PC-9 (cell line): ENCODE measurements around the gene PARN. TPM values are rescaled to one million over a fixed set of nuclear protein-coding genes. Genes with fewer than 3 reads are reported as not detected.

Source experiments
- BruUV-seq: library from RNA; stranded (reverse); fragments of 400-500 nt; replicated peaks from 2 replicates; lab custom pipeline; 2021; lab: Mats Ljungman, UMichigan
- CTCF ChIA-PET: fragments of 300-600 bp; sonication (Branson Sonifier 250); formaldehyde crosslinking; loops from one replicate; lab custom pipeline; 2022; ENCODE audit warnings: antibody characterized with exemption; lab: Charles Lee
- POLR2A ChIA-PET: fragments of 300-600 bp; sonication (Branson Sonifier 250); formaldehyde crosslinking; loops from one replicate; lab custom pipeline; 2022; ENCODE audit warnings: antibody characterized with exemption; ENCODE audit not compliant: unreplicated experiment; lab: Charles Lee
- DNase-seq, 2 experiments: peaks; one replicate each; pipeline versions ENCODE4 v3.0.0 to v3.0.0-alpha.2; 2015 to 2022; ENCODE audit warnings: mixed read lengths in 1 of 2
- H2AFZ ChIP-seq: fragments of 200-600 bp; sonication (generic); 2 replicates; pipeline ENCODE4 v1.8.1; 2017; ENCODE audit warnings: antibody characterized with exemption
- H3F3A ChIP-seq: fragments of 200-600 bp; sonication (generic); 2 replicates; pipeline ENCODE4 v1.8.1; 2017; ENCODE audit warnings: antibody characterized with exemption, mild to moderate bottlenecking, low read depth; ENCODE audit not compliant: insufficient read depth
- H3K27ac ChIP-seq: fragments of 200-600 bp; sonication (generic); 2 replicates; pipeline ENCODE4 v1.6.1; 2016; ENCODE audit warnings: mixed run types
- H3K27me3 ChIP-seq: fragments of 200-600 bp; sonication (generic); 2 replicates; pipeline ENCODE4 v1.6.1; 2016; ENCODE audit warnings: low read depth, mixed run types; ENCODE audit not compliant: insufficient read depth
- H3K36me3 ChIP-seq: fragments of 200-600 bp; sonication (generic); 2 replicates; pipeline ENCODE4 v1.6.1; 2016; ENCODE audit warnings: low read depth, mixed run types
- H3K4me1 ChIP-seq: fragments of 200-600 bp; sonication (generic); replicated peaks from 2 replicates; pipeline ENCODE4 v1.6.1; 2016; ENCODE audit warnings: mixed run types; ENCODE audit not compliant: insufficient read depth
- H3K4me2 ChIP-seq: fragments of 200-600 bp; sonication (generic); 2 replicates; pipeline ENCODE4 v1.6.1; 2017; ENCODE audit warnings: mixed run types
- H3K4me3 ChIP-seq: fragments of 200-600 bp; sonication (generic); 2 replicates; pipeline ENCODE4 v1.6.1; 2016; ENCODE audit warnings: mixed run types
- H3K79me2 ChIP-seq: fragments of 200-600 bp; sonication (generic); 2 replicates; pipeline ENCODE4 v1.6.1; 2017; ENCODE audit warnings: low read depth, mixed run types
- H3K9me2 ChIP-seq: fragments of 200-600 bp; sonication (generic); 2 replicates; pipeline ENCODE4 v1.8.1; 2017; ENCODE audit warnings: mild to moderate bottlenecking; ENCODE audit not compliant: insufficient read depth
- H3K9me3 ChIP-seq: fragments of 200-600 bp; sonication (generic); 2 replicates; pipeline ENCODE4 v1.8.1; 2016; ENCODE audit warnings: low read depth; ENCODE audit not compliant: insufficient read depth
- H4K20me1 ChIP-seq: fragments of 200-600 bp; sonication (generic); 2 replicates; pipeline ENCODE4 v1.8.1; 2017; ENCODE audit not compliant: insufficient read depth
- EZH2 ChIP-seq: fragments of 200-600 bp; sonication (generic); IDR thresholded peaks from 2 replicates; pipeline ENCODE4 v1.8.0; 2017; ENCODE audit warnings: antibody characterized with exemption, low read depth
- intact Hi-C: fragments of 100-400 bp; cut with micrococcal nuclease; formaldehyde crosslinking; loops from one replicate; pipeline ENCODE4 v1.10.0; 2022; ENCODE audit not compliant: unreplicated experiment
- total RNA-seq: library from RNA; stranded (reverse); gene quantifications from 2 replicates; pipeline ENCODE4 v1.2.3, GENCODE V29; 2021
- TF ChIP-seq, protein P1 (sequence below): fragments of 200-600 bp; sonication (generic); conservative IDR thresholded peaks from 2 replicates; pipeline ENCODE4 v1.6.1; 2017; ENCODE audit warnings: mixed run types, antibody characterized with exemption, mild to moderate bottlenecking, moderate library complexity

The PARN gene
- total RNA-seq, 1 experiment from 2014 or later = 53.0 TPM

DNA sequence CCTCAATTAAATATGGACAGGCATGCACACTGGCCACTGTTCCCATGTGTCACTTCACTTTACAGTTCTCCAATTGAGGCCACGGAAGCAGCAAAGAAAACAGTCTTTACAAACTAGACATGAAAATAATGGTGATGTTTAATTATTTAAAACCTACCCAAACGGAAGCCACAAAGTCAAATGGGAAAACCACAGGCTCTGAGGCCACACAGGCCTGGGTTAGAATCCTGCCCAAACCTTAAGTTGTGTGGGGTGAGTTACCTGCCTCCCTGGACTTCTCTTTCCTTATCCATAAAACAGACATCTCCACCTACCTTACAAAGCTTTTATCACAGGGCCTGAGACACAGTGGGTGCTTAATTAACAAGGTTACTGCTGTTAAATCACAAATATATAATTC lies 137.4 kb downstream of the PARN start:
- POLR2A ChIA-PET = no interaction called here
- no peaks in the 10 kb centered on the region for H3K9me3 ChIP-seq
- H2AFZ ChIP-seq = no peak overlapping the region
- no peak overlapping the region for H3K27ac ChIP-seq
- H3K27me3 ChIP-seq = no peaks in the 10 kb centered on the region
- H4K20me1 ChIP-seq = no peaks in the 10 kb centered on the region
- CTCF ChIA-PET = no interaction called here
- H3K9me2 ChIP-seq = no peaks in the 10 kb centered on the region
- TF ChIP-seq, protein P1, sequence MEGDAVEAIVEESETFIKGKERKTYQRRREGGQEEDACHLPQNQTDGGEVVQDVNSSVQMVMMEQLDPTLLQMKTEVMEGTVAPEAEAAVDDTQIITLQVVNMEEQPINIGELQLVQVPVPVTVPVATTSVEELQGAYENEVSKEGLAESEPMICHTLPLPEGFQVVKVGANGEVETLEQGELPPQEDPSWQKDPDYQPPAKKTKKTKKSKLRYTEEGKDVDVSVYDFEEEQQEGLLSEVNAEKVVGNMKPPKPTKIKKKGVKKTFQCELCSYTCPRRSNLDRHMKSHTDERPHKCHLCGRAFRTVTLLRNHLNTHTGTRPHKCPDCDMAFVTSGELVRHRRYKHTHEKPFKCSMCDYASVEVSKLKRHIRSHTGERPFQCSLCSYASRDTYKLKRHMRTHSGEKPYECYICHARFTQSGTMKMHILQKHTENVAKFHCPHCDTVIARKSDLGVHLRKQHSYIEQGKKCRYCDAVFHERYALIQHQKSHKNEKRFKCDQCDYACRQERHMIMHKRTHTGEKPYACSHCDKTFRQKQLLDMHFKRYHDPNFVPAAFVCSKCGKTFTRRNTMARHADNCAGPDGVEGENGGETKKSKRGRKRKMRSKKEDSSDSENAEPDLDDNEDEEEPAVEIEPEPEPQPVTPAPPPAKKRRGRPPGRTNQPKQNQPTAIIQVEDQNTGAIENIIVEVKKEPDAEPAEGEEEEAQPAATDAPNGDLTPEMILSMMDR = no peak
- no peak for TF ChIP-seq EZH2
- H3K4me2 ChIP-seq = no peak overlapping the region
- no peak overlapping the region for H3K4me3 ChIP-seq
- peaks cover 9% of the 10 kb centered on the region for H3F3A ChIP-seq
- BruUV-seq = no TSS peak
- intact Hi-C loops = no loop called here
- no peak for DNase-seq
- no peaks in the 10 kb centered on the region for H3K36me3 ChIP-seq
- H3K79me2 ChIP-seq = peaks cover 19% of the 10 kb centered on the region
- H3K4me1 ChIP-seq = peaks cover 22% of the 10 kb centered on the region

DNA sequence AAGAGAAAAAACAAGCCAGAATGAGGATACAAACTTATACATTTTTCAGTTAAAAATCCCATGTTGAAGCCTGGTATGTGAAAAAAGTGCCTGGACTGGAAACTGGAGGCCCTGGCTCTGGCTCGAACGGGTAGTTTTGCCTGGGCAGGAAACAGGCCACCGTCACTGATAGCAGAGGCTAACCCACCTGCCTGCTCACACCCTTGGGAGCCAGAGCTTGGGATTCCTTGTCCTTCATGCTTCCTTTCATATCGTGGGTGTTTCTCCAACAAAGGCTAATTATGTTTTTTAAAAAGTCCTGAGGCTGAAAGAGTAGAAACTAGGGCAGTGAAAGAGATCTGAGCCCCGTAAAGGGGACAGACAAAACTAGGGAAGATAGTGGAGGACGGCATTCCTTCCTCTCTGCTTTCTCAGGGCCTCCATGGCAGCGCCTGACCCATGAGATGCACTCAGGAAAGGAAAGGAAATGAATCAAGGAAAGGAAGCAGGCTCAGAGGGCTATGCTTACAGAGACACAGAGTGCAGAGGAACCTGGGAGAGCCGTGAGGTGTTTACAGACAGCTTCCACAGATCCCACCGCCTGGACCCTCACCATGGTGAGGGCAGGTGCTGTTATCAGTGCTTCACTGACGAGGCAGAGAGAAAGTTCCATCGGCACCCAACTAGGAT lies 138.1 kb downstream of the PARN start:
- Histone ChIP-seq H3K79me2 (peaks cover 14% of the 10 kb centered on the region), H3K27ac (no peak overlapping the region), H3K9me2 (no peaks in the 10 kb centered on the region), H3F3A (peaks cover 16% of the 10 kb centered on the region), H3K36me3 (no peaks in the 10 kb centered on the region), H3K9me3 (no peaks in the 10 kb centered on the region), H3K27me3 (no peaks in the 10 kb centered on the region), H4K20me1 (no peaks in the 10 kb centered on the region), H3K4me3 (no peak overlapping the region), H2AFZ (no peak overlapping the region), H3K4me1 (peaks cover 22% of the 10 kb centered on the region), H3K4me2 (no peak overlapping the region)
- TF ChIP-seq EZH2 = no peak
- TF ChIP-seq, protein P1 = no peak
- BruUV-seq = no TSS peak
- ChIA-PET CTCF (no interaction called here), POLR2A (interaction anchor here (0.6 to 0.7 kb wide), 2 partner anchors 10 to 11 kb away, joined by 3 to 4 read pairs; no protein-coding TSS in a partner anchor)
- intact Hi-C loops = no loop called here
- DNase-seq = no peak

DNA sequence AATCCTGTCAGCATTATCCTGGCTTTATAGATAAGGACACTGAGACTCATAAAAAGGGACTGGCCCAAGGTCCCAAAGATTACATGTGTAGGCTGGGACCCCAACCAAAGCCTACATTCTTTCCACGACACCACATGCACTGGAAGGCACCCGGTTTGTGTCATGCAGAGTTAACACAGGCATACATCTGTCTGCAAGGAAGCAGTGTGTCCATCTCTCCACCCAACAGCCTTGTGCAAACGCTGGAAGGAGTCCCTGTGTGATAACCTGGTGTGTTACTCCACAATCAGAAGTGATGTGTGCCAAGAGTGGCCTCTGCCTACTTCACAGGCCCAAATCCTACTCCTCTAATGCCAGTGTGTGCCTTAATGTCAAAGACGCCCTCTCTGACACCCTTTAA lies 139.8 kb downstream of the PARN start:
- TF ChIP-seq EZH2 = no peak
- TF ChIP-seq, protein P1 = no peak

More for the DNA sequence above, 139.8 kb downstream of the PARN start:
- Histone ChIP-seq H4K20me1 (no peaks in the 10 kb centered on the region), H3K9me3 (no peaks in the 10 kb centered on the region), H3F3A (peaks cover 26% of the 10 kb centered on the region), H2AFZ (no peak overlapping the region), H3K4me3 (no peak overlapping the region), H3K27me3 (no peaks in the 10 kb centered on the region), H3K27ac (no peak overlapping the region), H3K79me2 (peaks cover 17% of the 10 kb centered on the region), H3K4me2 (no peak overlapping the region), H3K36me3 (no peaks in the 10 kb centered on the region), H3K4me1 (peaks cover 36% of the 10 kb centered on the region), H3K9me2 (no peaks in the 10 kb centered on the region)
- no peak for DNase-seq
- intact Hi-C loops = no loop called here
- ChIA-PET POLR2A (no interaction called here), CTCF (no interaction called here)
- BruUV-seq = no TSS peak
